SK-N-SH treated with all-trans-retinoic acid at 6 μM for 48 hours (cell line): ENCODE results near the gene DDN.

ENCODE experiments used
- CREB5 ChIP-seq: fragments of 250-450 bp; sonication (Bioruptor Pico); IDR thresholded peaks from 2 replicates; pipeline ENCODE4 v1.5.1; 2020; ENCODE audit warnings: low read depth, mild to moderate bottlenecking, moderate library complexity
- SNAI2 ChIP-seq: fragments of 250-450 bp; sonication (Bioruptor Pico); IDR thresholded peaks from 2 replicates; pipeline ENCODE4 v1.5.0; 2020; ENCODE audit warnings: mild to moderate bottlenecking, moderate library complexity
- TCF4 ChIP-seq: fragments of 250-450 bp; sonication (Bioruptor Pico); IDR thresholded peaks from 2 replicates; pipeline ENCODE4 v1.8.0; 2021; ENCODE audit warnings: mild to moderate bottlenecking, moderate library complexity, borderline replicate concordance
- TOX ChIP-seq: fragments of 250-450 bp; sonication (Bioruptor Pico); IDR thresholded peaks from 2 replicates; pipeline ENCODE4 v1.8.0; 2021; ENCODE audit warnings: mild to moderate bottlenecking, moderate library complexity, borderline replicate concordance
- ZNF565 ChIP-seq: fragments of 450-650 bp; formaldehyde crosslinking; conservative IDR thresholded peaks from 2 replicates; pipeline ENCODE4 v1.5.0; 2020; ENCODE audit warnings: low read depth, mild to moderate bottlenecking, moderate library complexity

GRCh38 chr12:48954061-48954460 lies 45.1 kb downstream of the DDN start:
- TF ChIP-seq ZNF565 (CRISPR knock-in tag) (no peak), TOX (CRISPR knock-in tag) (no peak), CREB5 (CRISPR knock-in tag) (no peak), SNAI2 (no peak), TCF4 (no peak)
